GM23248 (cell line): ENCODE results near the gene PTOV1.

Source experiments
- EZH2 ChIP-seq: fragments of 200-600 bp; sonication (generic); IDR thresholded peaks from 2 replicates; pipeline ENCODE4 v1.6.1; 2018; ENCODE audit warnings: antibody characterized with exemption, mild to moderate bottlenecking; ENCODE audit not compliant: insufficient read depth, poor library complexity, severe bottlenecking
- EZH2phosphoT487 ChIP-seq: fragments of 200-600 bp; sonication (generic); IDR thresholded peaks from 2 replicates; pipeline ENCODE4 v1.6.1; 2018; ENCODE audit warnings: antibody characterized with exemption, moderate library complexity, mild to moderate bottlenecking, low read depth; ENCODE audit not compliant: insufficient read depth

- TF ChIP-seq EZH2phosphoT487 (no peak), EZH2 (no peak)
These were observed 22.2 kb downstream of the PTOV1 start for GRCh38 chr19:49873129-49873521.
